Measurements from ENCODE around the gene KRT71. TPM values are rescaled to one million over a fixed set of nuclear protein-coding genes. Genes with fewer than 3 reads are reported as not detected.
"Not testable (repeated sequence)": the region's sequence is repeated elsewhere in the genome, so short reads cannot be mapped to it uniquely, and the experiment has no call there.

KRT71 gene
- total RNA-seq, 4 donors from 2014 or later = not detected

DNA sequence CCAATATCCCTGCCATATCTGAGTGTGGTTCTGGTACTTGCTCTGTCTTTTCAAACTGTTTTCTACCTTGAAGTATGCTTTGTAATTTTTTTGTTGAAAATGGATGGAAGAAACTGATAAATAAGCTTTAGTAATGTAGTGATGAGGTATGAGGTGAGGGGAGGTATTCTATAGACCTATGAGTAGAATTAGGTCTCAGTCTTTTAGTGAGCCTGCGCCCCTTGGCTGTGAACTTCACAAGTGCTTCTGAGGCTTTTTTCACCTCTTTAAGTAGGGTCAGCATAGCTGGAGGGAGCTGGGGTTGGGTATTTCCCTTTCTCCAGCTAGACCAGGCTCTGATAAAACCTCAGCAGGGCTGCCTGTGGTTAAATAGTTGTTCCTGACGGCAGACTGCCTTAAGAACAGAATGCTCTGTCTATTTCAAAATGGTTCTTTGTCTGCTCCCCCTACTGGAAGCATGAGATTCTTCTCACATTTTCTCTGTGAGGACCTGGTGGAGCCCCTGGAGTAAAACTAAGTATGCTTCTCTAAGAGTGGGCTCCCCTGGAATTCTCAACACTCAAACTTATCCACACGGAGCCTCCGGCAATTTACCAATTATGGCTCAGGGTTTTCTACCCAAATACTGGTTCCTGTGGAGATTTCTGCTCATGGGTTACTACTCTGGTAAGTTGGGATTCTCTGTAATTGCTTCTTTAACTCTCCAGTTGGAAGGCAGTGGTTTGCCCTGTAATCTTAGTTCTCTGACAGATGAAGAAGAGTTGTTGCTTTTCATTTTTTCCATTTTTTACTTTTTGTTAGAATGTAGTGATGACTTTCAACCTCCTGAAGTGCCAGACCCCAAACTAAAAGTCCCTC, 45.9 kb downstream of the KRT71 start:
- Histone ChIP-seq H3K4me1 (no peaks in the 10 kb centered on the region), H3K4me3 (no peak overlapping the region), H3K27me3 (peaks cover 0 to 7% (median 2%) of the 10 kb centered on the region in 3 donors), H3K9me3 (no peaks in the 10 kb centered on the region), H3K27ac (no peak overlapping the region), H3K36me3 (no peaks in the 10 kb centered on the region)
- DNase-seq (no peak), ATAC-seq (peak in 1 of 2 donors; percentile 44)
- TF ChIP-seq, protein P1, sequence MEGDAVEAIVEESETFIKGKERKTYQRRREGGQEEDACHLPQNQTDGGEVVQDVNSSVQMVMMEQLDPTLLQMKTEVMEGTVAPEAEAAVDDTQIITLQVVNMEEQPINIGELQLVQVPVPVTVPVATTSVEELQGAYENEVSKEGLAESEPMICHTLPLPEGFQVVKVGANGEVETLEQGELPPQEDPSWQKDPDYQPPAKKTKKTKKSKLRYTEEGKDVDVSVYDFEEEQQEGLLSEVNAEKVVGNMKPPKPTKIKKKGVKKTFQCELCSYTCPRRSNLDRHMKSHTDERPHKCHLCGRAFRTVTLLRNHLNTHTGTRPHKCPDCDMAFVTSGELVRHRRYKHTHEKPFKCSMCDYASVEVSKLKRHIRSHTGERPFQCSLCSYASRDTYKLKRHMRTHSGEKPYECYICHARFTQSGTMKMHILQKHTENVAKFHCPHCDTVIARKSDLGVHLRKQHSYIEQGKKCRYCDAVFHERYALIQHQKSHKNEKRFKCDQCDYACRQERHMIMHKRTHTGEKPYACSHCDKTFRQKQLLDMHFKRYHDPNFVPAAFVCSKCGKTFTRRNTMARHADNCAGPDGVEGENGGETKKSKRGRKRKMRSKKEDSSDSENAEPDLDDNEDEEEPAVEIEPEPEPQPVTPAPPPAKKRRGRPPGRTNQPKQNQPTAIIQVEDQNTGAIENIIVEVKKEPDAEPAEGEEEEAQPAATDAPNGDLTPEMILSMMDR (IDR thresholded peaks at IDR 0.05 in 4 of 5, conservative IDR thresholded peaks at IDR 0.05 in 1 of 5) = peak in 2 of 5 experiments; percentile 26 to 34
- TF ChIP-seq POLR2A (IDR thresholded peaks at IDR 0.05) = no peak
- intact Hi-C loops (cut with DNase I; ENCODE audit: low total_unique reads) = no loop called here
- in situ Hi-C loops (cut with MboI; ENCODE audit: low sequenced_read_pairs in 4 of 4) = no loop called here

DNA sequence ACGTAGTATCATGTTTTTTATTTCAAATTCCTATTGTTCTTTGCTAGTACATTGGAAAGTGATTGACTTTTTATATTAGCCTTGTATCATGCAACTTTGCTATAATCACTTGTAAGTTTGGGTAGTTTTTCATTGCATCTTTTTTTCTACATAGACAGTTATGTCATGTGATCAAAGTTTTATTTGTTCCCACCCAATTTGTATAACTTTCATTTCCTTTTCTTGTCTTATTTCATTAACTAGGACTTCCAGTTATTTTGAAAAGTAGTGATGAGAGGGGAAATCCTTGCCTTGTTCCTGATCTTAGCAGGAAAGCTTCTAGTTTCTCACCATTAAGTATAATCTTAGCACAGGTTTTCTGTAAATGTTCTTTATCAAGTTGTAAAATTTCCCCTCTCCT, 50.1 kb downstream of the KRT71 start:
- TF ChIP-seq, protein P1 (IDR thresholded peaks at IDR 0.05 in 4 of 5, conservative IDR thresholded peaks at IDR 0.05 in 1 of 5) = no peak
- no peak for TF ChIP-seq POLR2A (IDR thresholded peaks at IDR 0.05)
- DNase-seq = no peak
- H3K9me3 ChIP-seq = no peaks in the 10 kb centered on the region
- H3K4me1 ChIP-seq = no peaks in the 10 kb centered on the region
- intact Hi-C loops (cut with DNase I; ENCODE audit: low total_unique reads) = no loop called here
- peaks cover 0 to under 1% (median 0%) of the 10 kb centered on the region in 3 donors for H3K27me3 ChIP-seq
- no peak overlapping the region for H3K4me3 ChIP-seq
- ATAC-seq = no peak
- no peaks in the 10 kb centered on the region for H3K36me3 ChIP-seq
- H3K27ac ChIP-seq = no peak overlapping the region
- in situ Hi-C loops (cut with MboI; ENCODE audit: low sequenced_read_pairs in 4 of 4) = no loop called here

DNA sequence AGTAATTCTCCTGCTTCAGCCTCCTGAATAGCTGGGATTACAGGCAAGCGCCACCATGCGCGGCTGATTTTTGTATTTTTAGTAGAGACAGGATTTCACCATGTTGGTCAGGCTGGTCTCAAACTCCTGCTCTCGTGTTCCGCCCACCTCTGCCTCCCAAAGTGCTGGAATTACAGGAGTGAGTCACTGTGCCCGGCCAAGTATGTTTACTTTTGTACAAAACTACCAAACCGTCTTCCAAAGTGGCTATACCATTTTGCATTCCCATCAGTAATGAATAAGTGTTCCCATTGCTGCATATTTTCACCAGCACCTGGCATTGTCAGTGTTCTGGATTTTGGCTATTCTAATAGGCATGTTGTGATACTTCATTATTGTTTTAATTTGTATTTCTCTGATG, 51.5 kb downstream of the KRT71 start:
- intact Hi-C loops (cut with DNase I; ENCODE audit: low total_unique reads) = no loop called here
- Histone ChIP-seq H3K27ac (no peak overlapping the region), H3K36me3 (no peaks in the 10 kb centered on the region), H3K27me3 (peaks cover 0 to 3% (median 0%) of the 10 kb centered on the region in 3 donors), H3K4me3 (no peak overlapping the region), H3K9me3 (no peaks in the 10 kb centered on the region), H3K4me1 (no peaks in the 10 kb centered on the region)
- in situ Hi-C loops (cut with MboI; ENCODE audit: low sequenced_read_pairs in 4 of 4) = no loop called here
- ATAC-seq (no peak), DNase-seq (no peak)
- TF ChIP-seq POLR2A (IDR thresholded peaks at IDR 0.05) = no peak
- TF ChIP-seq, protein P1 (IDR thresholded peaks at IDR 0.05 in 4 of 5, conservative IDR thresholded peaks at IDR 0.05 in 1 of 5) = no peak

DNA sequence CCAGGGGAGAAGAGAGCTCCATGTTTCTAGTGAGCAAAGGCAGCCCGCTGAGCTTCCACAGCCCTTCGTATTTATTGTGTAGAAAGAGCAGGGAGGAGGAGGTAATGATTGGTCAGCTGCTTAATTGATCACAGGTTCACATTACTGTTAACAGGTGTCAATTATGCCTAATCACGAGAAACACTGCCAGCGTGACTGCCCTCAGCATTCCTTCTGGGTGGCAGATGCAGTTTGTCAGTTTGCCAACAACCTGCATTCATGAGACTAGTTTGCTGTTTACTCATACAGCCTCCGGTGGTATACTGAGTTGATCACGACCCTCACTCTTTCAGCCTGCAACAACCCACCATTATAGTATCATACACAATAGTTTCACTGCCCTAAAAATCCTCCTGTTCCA, 52.4 kb downstream of the KRT71 start:
- DNase-seq; H3K27me3 ChIP-seq; H3K4me1 ChIP-seq; intact Hi-C loops (cut with DNase I; ENCODE audit: low total_unique reads); H3K27ac ChIP-seq; ATAC-seq; H3K36me3 ChIP-seq; H3K9me3 ChIP-seq; H3K4me3 ChIP-seq; in situ Hi-C loops (cut with MboI; ENCODE audit: low sequenced_read_pairs in 4 of 4): not testable (repeated sequence)

DNA sequence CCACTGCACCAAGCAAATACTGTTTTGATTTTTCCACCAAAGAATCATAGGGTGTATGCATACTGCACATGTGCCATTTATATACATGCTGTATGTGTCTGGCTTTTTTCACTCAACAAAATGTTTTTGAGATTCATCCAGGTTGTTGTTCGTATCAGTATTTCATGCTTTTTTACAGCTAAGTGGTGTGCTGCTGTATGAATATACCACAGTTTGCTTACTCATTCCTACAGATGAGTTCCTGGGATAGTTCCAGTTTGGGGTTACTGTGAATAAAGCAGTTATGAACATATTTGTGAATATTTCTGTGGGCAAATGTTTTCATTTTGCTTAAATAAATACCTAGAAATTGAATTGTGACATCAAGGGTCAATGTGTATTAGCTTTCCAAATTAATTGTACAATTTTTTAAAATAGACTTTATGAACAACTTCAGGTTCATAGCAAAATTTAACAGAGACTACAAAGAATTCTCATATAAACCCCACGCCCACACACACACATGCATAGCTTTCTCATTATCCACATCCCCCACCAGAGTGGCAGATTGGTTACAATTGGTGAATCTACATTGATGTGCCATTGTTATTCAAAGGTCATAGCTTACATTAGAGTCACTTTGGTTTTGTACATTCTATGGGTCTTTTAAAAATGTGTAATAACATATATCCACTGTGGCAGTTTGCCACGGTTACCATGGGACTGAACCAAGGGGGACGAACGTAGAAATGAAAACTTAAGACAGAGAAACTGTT, 53.0 kb downstream of the KRT71 start:
- Histone ChIP-seq H3K27ac (no peak overlapping the region), H3K36me3 (no peaks in the 10 kb centered on the region), H3K27me3 (peaks cover 0 to 3% (median 0%) of the 10 kb centered on the region in 3 donors), H3K4me3 (no peak overlapping the region), H3K4me1 (no peaks in the 10 kb centered on the region), H3K9me3 (no peaks in the 10 kb centered on the region)
- in situ Hi-C loops (cut with MboI; ENCODE audit: low sequenced_read_pairs in 4 of 4) (no loop called here), intact Hi-C loops (cut with DNase I; ENCODE audit: low total_unique reads) (no loop called here)
- ATAC-seq (no peak), DNase-seq (no peak)
- TF ChIP-seq, protein P1 (IDR thresholded peaks at IDR 0.05 in 4 of 5, conservative IDR thresholded peaks at IDR 0.05 in 1 of 5) = no peak
